GM12878 (cell line): Measurements from ENCODE around the gene LIPM. TPM values are rescaled to one million over a fixed set of nuclear protein-coding genes. Genes with fewer than 3 reads are reported as not detected.

ENCODE experiments used
- DPF2 ChIP-seq: fragments of 450-650 bp; IDR thresholded peaks from 2 replicates; pipeline ENCODE4 v1.6.1; 2017; ENCODE audit warnings: mild to moderate bottlenecking
- FOXK2 ChIP-seq: fragments of 450-650 bp; IDR thresholded peaks from 2 replicates; pipeline ENCODE4 v1.6.1; 2017; ENCODE audit warnings: mild to moderate bottlenecking, moderate library complexity
- IKZF1 ChIP-seq: fragments of 450-650 bp; conservative IDR thresholded peaks from 2 replicates; pipeline ENCODE4 v1.6.1; 2017; ENCODE audit warnings: antibody characterized with exemption, mild to moderate bottlenecking
- KAT2A ChIP-seq: conservative IDR thresholded peaks from 2 replicates; pipeline ENCODE4 v1.6.1; 2011; ENCODE audit warnings: low read depth, low read length; ENCODE audit not compliant: control insufficient read depth
- MEF2A ChIP-seq: IDR thresholded peaks from 2 replicates; pipeline ENCODE4 v1.6.1; 2011; ENCODE audit warnings: low read depth, mild to moderate bottlenecking, low read length, moderate library complexity; ENCODE audit not compliant: insufficient read depth
- MYC ChIP-seq: IDR thresholded peaks from 2 replicates; pipeline ENCODE4 v1.6.1; 2011; ENCODE audit warnings: mild to moderate bottlenecking, low read length, moderate library complexity, inconsistent platforms; ENCODE audit not compliant: insufficient read depth, insufficient replicate concordance, insufficient read length, severe bottlenecking
- NR2C2 ChIP-seq: IDR thresholded peaks from 2 replicates; pipeline ENCODE4 v1.6.1; 2011; ENCODE audit warnings: borderline replicate concordance, low read depth; ENCODE audit not compliant: control insufficient read depth, insufficient read length
- NR2F1 ChIP-seq: fragments of 450-650 bp; conservative IDR thresholded peaks from 2 replicates; pipeline ENCODE4 v1.6.1; 2017; ENCODE audit warnings: mild to moderate bottlenecking
- NRF1 ChIP-seq: conservative IDR thresholded peaks from 2 replicates; pipeline ENCODE4 v1.6.1; 2011; ENCODE audit warnings: mild to moderate bottlenecking, low read depth, low read length, improper control_type of control experiment
- POLR2A ChIP-seq: IDR thresholded peaks from 2 replicates; pipeline ENCODE4 v1.6.1; 2011; ENCODE audit warnings: low read depth, mild to moderate bottlenecking, low read length
- RB1 ChIP-seq: fragments of 450-650 bp; formaldehyde crosslinking; IDR thresholded peaks from 2 replicates; pipeline ENCODE4 v1.6.1; 2017; ENCODE audit warnings: mild to moderate bottlenecking, borderline replicate concordance
- SP1 ChIP-seq: IDR thresholded peaks from one replicate; pipeline ENCODE4 v1.6.1; 2011; ENCODE audit warnings: low read depth, low read length
- SPI1 ChIP-seq: IDR thresholded peaks from 2 replicates; pipeline ENCODE4 v1.6.1; 2011; ENCODE audit warnings: low read depth, mild to moderate bottlenecking, low read length, moderate library complexity, borderline replicate concordance; ENCODE audit not compliant: insufficient read depth
- WRNIP1 ChIP-seq: IDR thresholded peaks from 2 replicates; pipeline ENCODE4 v1.6.1; 2011; ENCODE audit warnings: low read depth, low read length, improper control_type of control experiment, borderline replicate concordance
- ZNF207 ChIP-seq: fragments of 450-650 bp; IDR thresholded peaks from 2 replicates; pipeline ENCODE4 v1.6.1; 2014; ENCODE audit warnings: antibody characterized with exemption, mild to moderate bottlenecking, borderline replicate concordance
- ZNF217 ChIP-seq: fragments of 450-650 bp; IDR thresholded peaks from 2 replicates; pipeline ENCODE4 v1.6.1; 2017; ENCODE audit warnings: antibody characterized with exemption, mild to moderate bottlenecking
- ZSCAN29 ChIP-seq: fragments of 450-650 bp; IDR thresholded peaks from 2 replicates; pipeline ENCODE4 v1.6.1; 2017; ENCODE audit warnings: mild to moderate bottlenecking, moderate library complexity
- ZZZ3 ChIP-seq: IDR thresholded peaks from 2 replicates; pipeline ENCODE4 v1.6.1; 2011; ENCODE audit warnings: low read depth; ENCODE audit not compliant: control insufficient read depth, insufficient read length
- polyA plus RNA-seq, 11 experiments: library from polyadenylated mRNA; depleted of rRNA in 4 of 11; unstranded in 6 of 11; stranded (reverse) in 5 of 11; fragments of >200 nt; fragmentation: Nextera tagmentation in 4 of 11; fragmentation: Illumina TruSeq in 1 of 11; extraction: Ambion mirVana in 4 of 11; extraction: Trizol in 1 of 11; gene quantifications; 1 replicate in 1 of 11; 2 replicates in 10 of 11; pipeline versions ENCODE4 v1.2.1 to v1.2.3, GENCODE V29; 2011 to 2016; ENCODE audit warnings: inconsistent platforms in 2 of 11, missing spikeins in 2 of 11, low read depth in 1 of 11
- total RNA-seq, 4 experiments: library from RNA; depleted of rRNA in 3 of 4; stranded (reverse); fragments of >200 nt in 3 of 4; fragmentation: Illumina TruSeq in 1 of 4; extraction: Trizol in 1 of 4; gene quantifications; 2 replicates each; pipeline versions ENCODE4 v1.2.1 to v1.2.3, GENCODE V29; 2013 to 2021
- TF ChIP-seq, protein P1 (sequence below): IDR thresholded peaks from 2 replicates; pipeline ENCODE4 v1.6.1; 2012; ENCODE audit warnings: mild to moderate bottlenecking, low read depth, low read length
- TF ChIP-seq, protein P2 (sequence below): fragments of 450-650 bp; IDR thresholded peaks from 2 replicates; pipeline ENCODE4 v1.6.1; 2017; ENCODE audit warnings: borderline replicate concordance
- TF ChIP-seq, protein P3 (sequence below): fragments of 150-350 bp; IDR thresholded peaks from 2 replicates; pipeline ENCODE4 v1.6.1; 2014; ENCODE audit warnings: mild to moderate bottlenecking, low read depth, low read length
- TF ChIP-seq, protein P4 (sequence below): fragments of 450-650 bp; IDR thresholded peaks from 2 replicates; pipeline ENCODE4 v1.6.1; 2017; ENCODE audit warnings: low read depth, mild to moderate bottlenecking, moderate library complexity
- TF ChIP-seq, protein P5 (sequence below): IDR thresholded peaks from 2 replicates; pipeline ENCODE4 v1.6.1; 2011; ENCODE audit warnings: low read depth, low read length, improper control_type of control experiment, borderline replicate concordance

The LIPM gene
- total and polyA plus RNA-seq, 10 of the 15 experiments (the other 5 are each of a cell fraction or from before 2014, with no cell fraction given): not detected

DNA sequence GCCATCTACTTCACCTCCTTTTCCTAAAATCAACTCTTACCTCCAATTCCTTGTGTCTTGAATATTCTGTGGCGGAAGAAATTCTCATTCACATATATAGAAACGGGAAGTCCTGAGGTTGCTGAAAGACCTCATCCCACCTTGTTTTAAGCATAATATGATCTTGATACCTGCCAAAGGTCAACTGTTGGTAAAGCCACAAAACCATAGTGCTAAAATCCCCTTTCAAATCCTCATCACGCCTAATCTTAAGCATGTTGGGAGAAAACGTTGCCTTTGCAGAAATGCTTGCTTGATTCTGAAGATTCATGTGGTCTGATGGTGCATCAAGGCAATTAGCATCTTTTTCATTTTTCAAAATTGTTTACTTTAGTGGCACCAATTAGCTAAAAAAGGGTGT lies 40.6 kb downstream of the LIPM start (continued):
- no peak for TF ChIP-seq ZNF217
- peak; percentile 58; the same call in 1 of the 2 replicates for TF ChIP-seq DPF2
- TF ChIP-seq, protein P1, sequence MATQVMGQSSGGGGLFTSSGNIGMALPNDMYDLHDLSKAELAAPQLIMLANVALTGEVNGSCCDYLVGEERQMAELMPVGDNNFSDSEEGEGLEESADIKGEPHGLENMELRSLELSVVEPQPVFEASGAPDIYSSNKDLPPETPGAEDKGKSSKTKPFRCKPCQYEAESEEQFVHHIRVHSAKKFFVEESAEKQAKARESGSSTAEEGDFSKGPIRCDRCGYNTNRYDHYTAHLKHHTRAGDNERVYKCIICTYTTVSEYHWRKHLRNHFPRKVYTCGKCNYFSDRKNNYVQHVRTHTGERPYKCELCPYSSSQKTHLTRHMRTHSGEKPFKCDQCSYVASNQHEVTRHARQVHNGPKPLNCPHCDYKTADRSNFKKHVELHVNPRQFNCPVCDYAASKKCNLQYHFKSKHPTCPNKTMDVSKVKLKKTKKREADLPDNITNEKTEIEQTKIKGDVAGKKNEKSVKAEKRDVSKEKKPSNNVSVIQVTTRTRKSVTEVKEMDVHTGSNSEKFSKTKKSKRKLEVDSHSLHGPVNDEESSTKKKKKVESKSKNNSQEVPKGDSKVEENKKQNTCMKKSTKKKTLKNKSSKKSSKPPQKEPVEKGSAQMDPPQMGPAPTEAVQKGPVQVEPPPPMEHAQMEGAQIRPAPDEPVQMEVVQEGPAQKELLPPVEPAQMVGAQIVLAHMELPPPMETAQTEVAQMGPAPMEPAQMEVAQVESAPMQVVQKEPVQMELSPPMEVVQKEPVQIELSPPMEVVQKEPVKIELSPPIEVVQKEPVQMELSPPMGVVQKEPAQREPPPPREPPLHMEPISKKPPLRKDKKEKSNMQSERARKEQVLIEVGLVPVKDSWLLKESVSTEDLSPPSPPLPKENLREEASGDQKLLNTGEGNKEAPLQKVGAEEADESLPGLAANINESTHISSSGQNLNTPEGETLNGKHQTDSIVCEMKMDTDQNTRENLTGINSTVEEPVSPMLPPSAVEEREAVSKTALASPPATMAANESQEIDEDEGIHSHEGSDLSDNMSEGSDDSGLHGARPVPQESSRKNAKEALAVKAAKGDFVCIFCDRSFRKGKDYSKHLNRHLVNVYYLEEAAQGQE: no peak
- no peak for TF ChIP-seq ZNF207
- no peak for TF ChIP-seq NRF1
- no peak for TF ChIP-seq SP1
- TF ChIP-seq MYC: no peak
- TF ChIP-seq, protein P2, sequence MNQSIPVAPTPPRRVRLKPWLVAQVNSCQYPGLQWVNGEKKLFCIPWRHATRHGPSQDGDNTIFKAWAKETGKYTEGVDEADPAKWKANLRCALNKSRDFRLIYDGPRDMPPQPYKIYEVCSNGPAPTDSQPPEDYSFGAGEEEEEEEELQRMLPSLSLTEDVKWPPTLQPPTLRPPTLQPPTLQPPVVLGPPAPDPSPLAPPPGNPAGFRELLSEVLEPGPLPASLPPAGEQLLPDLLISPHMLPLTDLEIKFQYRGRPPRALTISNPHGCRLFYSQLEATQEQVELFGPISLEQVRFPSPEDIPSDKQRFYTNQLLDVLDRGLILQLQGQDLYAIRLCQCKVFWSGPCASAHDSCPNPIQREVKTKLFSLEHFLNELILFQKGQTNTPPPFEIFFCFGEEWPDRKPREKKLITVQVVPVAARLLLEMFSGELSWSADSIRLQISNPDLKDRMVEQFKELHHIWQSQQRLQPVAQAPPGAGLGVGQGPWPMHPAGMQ: no peak
- no peak for TF ChIP-seq POLR2A
- no peak for TF ChIP-seq ZSCAN29
- TF ChIP-seq MEF2A: no peak
- peak; percentile 72 for TF ChIP-seq IKZF1
- TF ChIP-seq, protein P3, sequence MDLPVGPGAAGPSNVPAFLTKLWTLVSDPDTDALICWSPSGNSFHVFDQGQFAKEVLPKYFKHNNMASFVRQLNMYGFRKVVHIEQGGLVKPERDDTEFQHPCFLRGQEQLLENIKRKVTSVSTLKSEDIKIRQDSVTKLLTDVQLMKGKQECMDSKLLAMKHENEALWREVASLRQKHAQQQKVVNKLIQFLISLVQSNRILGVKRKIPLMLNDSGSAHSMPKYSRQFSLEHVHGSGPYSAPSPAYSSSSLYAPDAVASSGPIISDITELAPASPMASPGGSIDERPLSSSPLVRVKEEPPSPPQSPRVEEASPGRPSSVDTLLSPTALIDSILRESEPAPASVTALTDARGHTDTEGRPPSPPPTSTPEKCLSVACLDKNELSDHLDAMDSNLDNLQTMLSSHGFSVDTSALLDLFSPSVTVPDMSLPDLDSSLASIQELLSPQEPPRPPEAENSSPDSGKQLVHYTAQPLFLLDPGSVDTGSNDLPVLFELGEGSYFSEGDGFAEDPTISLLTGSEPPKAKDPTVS: no peak
- TF ChIP-seq, protein P4, sequence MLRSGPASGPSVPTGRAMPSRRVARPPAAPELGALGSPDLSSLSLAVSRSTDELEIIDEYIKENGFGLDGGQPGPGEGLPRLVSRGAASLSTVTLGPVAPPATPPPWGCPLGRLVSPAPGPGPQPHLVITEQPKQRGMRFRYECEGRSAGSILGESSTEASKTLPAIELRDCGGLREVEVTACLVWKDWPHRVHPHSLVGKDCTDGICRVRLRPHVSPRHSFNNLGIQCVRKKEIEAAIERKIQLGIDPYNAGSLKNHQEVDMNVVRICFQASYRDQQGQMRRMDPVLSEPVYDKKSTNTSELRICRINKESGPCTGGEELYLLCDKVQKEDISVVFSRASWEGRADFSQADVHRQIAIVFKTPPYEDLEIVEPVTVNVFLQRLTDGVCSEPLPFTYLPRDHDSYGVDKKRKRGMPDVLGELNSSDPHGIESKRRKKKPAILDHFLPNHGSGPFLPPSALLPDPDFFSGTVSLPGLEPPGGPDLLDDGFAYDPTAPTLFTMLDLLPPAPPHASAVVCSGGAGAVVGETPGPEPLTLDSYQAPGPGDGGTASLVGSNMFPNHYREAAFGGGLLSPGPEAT: peak; percentile 31; the same call in 1 of the 2 replicates
- TF ChIP-seq NR2F1: peak; percentile 93
- no peak for TF ChIP-seq SPI1
- no peak for TF ChIP-seq WRNIP1
- TF ChIP-seq, protein P5, sequence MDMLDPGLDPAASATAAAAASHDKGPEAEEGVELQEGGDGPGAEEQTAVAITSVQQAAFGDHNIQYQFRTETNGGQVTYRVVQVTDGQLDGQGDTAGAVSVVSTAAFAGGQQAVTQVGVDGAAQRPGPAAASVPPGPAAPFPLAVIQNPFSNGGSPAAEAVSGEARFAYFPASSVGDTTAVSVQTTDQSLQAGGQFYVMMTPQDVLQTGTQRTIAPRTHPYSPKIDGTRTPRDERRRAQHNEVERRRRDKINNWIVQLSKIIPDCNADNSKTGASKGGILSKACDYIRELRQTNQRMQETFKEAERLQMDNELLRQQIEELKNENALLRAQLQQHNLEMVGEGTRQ: no peak
- no peak for TF ChIP-seq ZZZ3
- TF ChIP-seq KAT2A: no peak
- TF ChIP-seq FOXK2: no peak
- no peak for TF ChIP-seq NR2C2
- TF ChIP-seq RB1: no peak
